ENCODE data around the gene ZNF256. TPM values are rescaled to one million over a fixed set of nuclear protein-coding genes. Genes with fewer than 3 reads are reported as not detected.

ZNF256 gene
- total and polyA plus RNA-seq, 7 donors = 0.69 to 4.8 (median 3.2) TPM

DNA sequence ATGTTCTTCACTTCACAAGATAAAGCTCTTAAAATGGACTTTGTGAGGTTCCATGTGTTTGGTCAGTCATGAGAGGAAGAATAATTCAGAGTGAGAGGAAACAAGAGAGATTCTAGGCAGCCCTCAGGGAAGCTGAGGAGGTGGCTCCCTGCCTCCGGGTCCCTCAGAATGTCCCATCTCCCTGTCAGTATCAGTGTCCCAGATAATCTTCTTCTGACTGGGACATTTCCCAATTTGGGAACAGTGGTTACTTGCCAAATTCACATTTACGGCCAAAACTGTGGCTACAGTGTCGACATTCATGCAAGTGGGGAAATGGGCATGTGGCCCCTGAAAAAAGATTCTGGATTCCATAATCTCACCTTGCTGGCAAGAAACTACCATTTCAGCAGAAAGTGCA lies 40.1 kb downstream of the ZNF256 start:
- intact Hi-C loops (cut with DNase I) = no loop called here
- WGBS, 2 donors = 94 to 97% methylated on average over 3 of the region's 3 CpGs
- H3K36me3 ChIP-seq = peaks cover 5 to 46% (median 26%) of the 10 kb centered on the region in 4 donors
- H3K4me1 ChIP-seq = no peaks in the 10 kb centered on the region
- no peak overlapping the region for H3K27ac ChIP-seq
- no peak for TF ChIP-seq EP300 (IDR thresholded peaks at IDR 0.05)
- no peak for TF ChIP-seq POLR2A (IDR thresholded peaks at IDR 0.05)
- TF ChIP-seq POLR2AphosphoS5 (IDR thresholded peaks at IDR 0.05) = no peak
- H3K27me3 ChIP-seq = no peaks in the 10 kb centered on the region
- peaks cover 0 to 9% (median 6%) of the 10 kb centered on the region in 4 donors for H3K9me3 ChIP-seq
- no peak for DNase-seq
- no peak overlapping the region for H3K4me3 ChIP-seq

DNA sequence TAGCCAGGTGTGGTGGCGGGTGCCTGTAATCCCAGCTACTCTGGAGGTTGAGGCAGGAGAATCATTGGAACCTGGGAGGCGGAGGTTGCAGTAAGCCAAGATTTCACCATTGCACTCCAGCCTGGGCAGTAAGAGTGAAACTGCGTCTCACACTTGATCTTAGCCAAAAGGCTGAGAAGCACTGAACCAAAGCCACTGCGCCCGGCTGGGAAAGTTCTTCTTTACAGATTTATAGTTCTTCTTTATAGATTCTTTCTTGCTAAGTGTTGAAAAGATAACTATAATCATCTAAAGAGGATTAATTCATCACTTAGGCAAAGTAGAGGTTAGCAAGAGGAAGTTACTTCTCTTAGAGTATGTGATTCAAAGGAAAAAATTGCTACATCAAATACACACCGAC lies 42.2 kb downstream of the ZNF256 start:
- Histone ChIP-seq H3K27ac (no peak overlapping the region), H3K4me1 (no peaks in the 10 kb centered on the region), H3K4me3 (no peak overlapping the region), H3K36me3 (peaks cover 5 to 26% (median 12%) of the 10 kb centered on the region in 4 donors), H3K27me3 (no peaks in the 10 kb centered on the region), H3K9me3 (peaks cover 0 to 7% (median under 1%) of the 10 kb centered on the region in 4 donors)
- TF ChIP-seq POLR2AphosphoS5 (IDR thresholded peaks at IDR 0.05) (no peak), EP300 (IDR thresholded peaks at IDR 0.05) (no peak), POLR2A (IDR thresholded peaks at IDR 0.05) (no peak)
- TF ChIP-seq, protein P1, sequence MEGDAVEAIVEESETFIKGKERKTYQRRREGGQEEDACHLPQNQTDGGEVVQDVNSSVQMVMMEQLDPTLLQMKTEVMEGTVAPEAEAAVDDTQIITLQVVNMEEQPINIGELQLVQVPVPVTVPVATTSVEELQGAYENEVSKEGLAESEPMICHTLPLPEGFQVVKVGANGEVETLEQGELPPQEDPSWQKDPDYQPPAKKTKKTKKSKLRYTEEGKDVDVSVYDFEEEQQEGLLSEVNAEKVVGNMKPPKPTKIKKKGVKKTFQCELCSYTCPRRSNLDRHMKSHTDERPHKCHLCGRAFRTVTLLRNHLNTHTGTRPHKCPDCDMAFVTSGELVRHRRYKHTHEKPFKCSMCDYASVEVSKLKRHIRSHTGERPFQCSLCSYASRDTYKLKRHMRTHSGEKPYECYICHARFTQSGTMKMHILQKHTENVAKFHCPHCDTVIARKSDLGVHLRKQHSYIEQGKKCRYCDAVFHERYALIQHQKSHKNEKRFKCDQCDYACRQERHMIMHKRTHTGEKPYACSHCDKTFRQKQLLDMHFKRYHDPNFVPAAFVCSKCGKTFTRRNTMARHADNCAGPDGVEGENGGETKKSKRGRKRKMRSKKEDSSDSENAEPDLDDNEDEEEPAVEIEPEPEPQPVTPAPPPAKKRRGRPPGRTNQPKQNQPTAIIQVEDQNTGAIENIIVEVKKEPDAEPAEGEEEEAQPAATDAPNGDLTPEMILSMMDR (IDR thresholded peaks at IDR 0.05) = no peak
- intact Hi-C loops (cut with DNase I) = no loop called here
- 86 to 92% methylated on average over 6 of the region's 6 CpGs for WGBS, 2 donors
- DNase-seq = no peak

DNA sequence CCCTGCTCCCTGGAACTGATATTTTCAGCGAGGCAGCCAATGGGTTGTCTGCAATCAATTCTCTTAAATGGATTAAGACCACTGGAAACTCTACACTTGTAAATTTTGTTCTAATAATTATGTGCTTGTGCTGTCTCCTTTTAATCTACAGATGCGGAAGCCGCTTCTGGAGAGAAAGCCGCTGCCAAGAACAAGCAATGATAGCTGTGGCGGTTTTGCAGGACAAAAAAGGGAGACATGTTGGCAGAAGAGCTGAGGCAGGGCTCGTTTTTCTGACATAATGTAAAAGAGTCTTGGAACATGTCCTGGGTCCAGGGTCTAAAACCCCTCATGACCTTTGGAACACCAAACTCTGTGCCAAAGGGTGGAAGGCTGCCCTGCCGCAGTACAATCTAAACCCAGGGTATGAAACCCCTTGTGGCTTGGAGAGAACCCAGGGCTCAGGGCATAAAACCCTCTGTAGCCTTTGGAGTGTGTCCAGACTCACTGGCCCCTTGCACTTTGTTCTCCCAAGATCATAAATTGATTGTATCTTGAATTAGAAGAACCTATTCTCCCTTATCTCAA lies 43.8 kb downstream of the ZNF256 start:
- Histone ChIP-seq H3K36me3 (peaks cover 0 to 18% (median 5%) of the 10 kb centered on the region in 4 donors), H3K4me1 (no peaks in the 10 kb centered on the region), H3K27me3 (no peaks in the 10 kb centered on the region), H3K4me3 (no peak overlapping the region), H3K9me3 (peaks cover 0 to 4% (median under 1%) of the 10 kb centered on the region in 4 donors), H3K27ac (no peak overlapping the region)
- no peak for DNase-seq
- WGBS, 2 donors = 37 to 80% methylated on average over 7 of the region's 7 CpGs
- intact Hi-C loops (cut with DNase I) = loop anchor here (2.0 kb wide), 1 partner anchor 165 kb away; no protein-coding TSS in a partner anchor
- TF ChIP-seq, protein P1 (IDR thresholded peaks at IDR 0.05) = no peak
- TF ChIP-seq EP300 (IDR thresholded peaks at IDR 0.05) (no peak), POLR2AphosphoS5 (IDR thresholded peaks at IDR 0.05) (no peak), POLR2A (IDR thresholded peaks at IDR 0.05) (no peak)

DNA sequence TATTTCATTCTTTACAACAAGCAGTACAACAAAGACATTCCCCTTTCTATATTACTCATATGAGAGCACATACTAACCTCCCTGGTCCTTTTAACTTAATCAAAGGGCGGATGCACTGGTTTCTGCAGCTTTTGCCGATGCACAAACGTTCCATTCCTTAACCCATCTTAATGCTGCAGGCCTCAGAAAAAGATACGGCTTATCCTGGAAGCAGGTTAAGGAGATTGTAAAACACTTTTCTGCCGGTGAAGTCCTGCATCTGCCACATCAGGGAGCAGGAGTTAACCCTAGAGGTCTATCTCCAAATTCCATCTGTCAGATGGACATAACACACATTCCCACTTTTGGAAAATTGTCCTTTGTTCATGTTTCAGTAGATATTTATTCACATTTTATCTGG lies 47.2 kb downstream of the ZNF256 start:
- H3K9me3 ChIP-seq = peaks cover 0 to 2% (median 0%) of the 10 kb centered on the region in 4 donors
- intact Hi-C loops (cut with DNase I) = no loop called here

More for the DNA sequence above, 47.2 kb downstream of the ZNF256 start:
- TF ChIP-seq, protein P1 (IDR thresholded peaks at IDR 0.05) = no peak
- TF ChIP-seq POLR2A (IDR thresholded peaks at IDR 0.05) (no peak), EP300 (IDR thresholded peaks at IDR 0.05) (no peak), POLR2AphosphoS5 (IDR thresholded peaks at IDR 0.05) (no peak)
- DNase-seq = no peak
- no peaks in the 10 kb centered on the region for H3K4me1 ChIP-seq
- no peak overlapping the region for H3K27ac ChIP-seq
- 81 to 87% methylated on average over 5 of the region's 5 CpGs for WGBS, 2 donors
- H3K4me3 ChIP-seq = no peak overlapping the region
- H3K36me3 ChIP-seq = no peaks in the 10 kb centered on the region
- H3K27me3 ChIP-seq = no peaks in the 10 kb centered on the region

Other genes starting within 250 kb of the ZNF256 start
- 1 to 10 TPM; 6.1 to 8.4 (median 7.7) TPM for gene ZNF154, start 238.5 kb downstream of the ZNF256 start, total RNA-seq
- gene ZNF154, start 238.5 kb downstream of the ZNF256 start, polyA plus RNA-seq = 1 to 10 TPM in 1 of 3 donors, under 1 TPM in 1, not detected in 1; under 0.01 to 3.5 TPM
- gene ZNF671, start 220.1 kb downstream of the ZNF256 start, total RNA-seq = 10 to 100 TPM; 10.5 to 14.6 (median 13.5) TPM
- 1 to 10 TPM in 1 of 3 donors, under 1 TPM in 2; 0.60 to 5.2 (median 0.69) TPM for gene ZNF671, start 220.1 kb downstream of the ZNF256 start, polyA plus RNA-seq
- 10 to 100 TPM in 3 of 4 donors, 1 to 10 TPM in 1; 8.3 to 12.5 (median 11.5) TPM for gene ZNF776, start 200.9 kb downstream of the ZNF256 start, total RNA-seq
- gene ZNF776, start 200.9 kb downstream of the ZNF256 start, polyA plus RNA-seq = 1 to 10 TPM; 2.1 to 7.6 (median 6.6) TPM
- 10 to 100 TPM; 14.7 to 17.3 (median 15.6) TPM for gene ZNF586, start 178.0 kb downstream of the ZNF256 start, total RNA-seq
- gene ZNF586, start 178.0 kb downstream of the ZNF256 start, polyA plus RNA-seq = 10 to 100 TPM in 1 of 3 donors, 1 to 10 TPM in 2; 4.8 to 10.7 (median 6.2) TPM
- 1 to 10 TPM; 2.4 to 7.1 (median 6.7) TPM for gene ZNF552, start 132.8 kb downstream of the ZNF256 start, total RNA-seq
- gene ZNF552, start 132.8 kb downstream of the ZNF256 start, polyA plus RNA-seq = 10 to 100 TPM; 12.1 to 15.0 (median 13.6) TPM
- 10 to 100 TPM in 2 of 4 donors, 1 to 10 TPM in 2; 7.2 to 13.0 (median 9.5) TPM for gene ZNF587B, start 117.4 kb downstream of the ZNF256 start, total RNA-seq
- gene ZNF587B, start 117.4 kb downstream of the ZNF256 start, polyA plus RNA-seq = 1 to 10 TPM; 1.2 to 9.8 (median 2.8) TPM
- 10 to 100 TPM; 22.8 to 39.0 (median 33.1) TPM for gene ZNF587, start 97.8 kb downstream of the ZNF256 start, total RNA-seq
- gene ZNF587, start 97.8 kb downstream of the ZNF256 start, polyA plus RNA-seq = 10 to 100 TPM in 1 of 3 donors, 1 to 10 TPM in 2; 4.2 to 26.8 (median 4.2) TPM
- 10 to 100 TPM in 1 of 4 donors, 1 to 10 TPM in 3; 8.2 to 13.3 (median 9.0) TPM for gene ZNF814, start 58.7 kb downstream of the ZNF256 start, total RNA-seq
- 1 to 10 TPM; 4.2 to 9.7 (median 9.2) TPM for gene ZNF814, start 58.7 kb downstream of the ZNF256 start, polyA plus RNA-seq
- 10 to 100 TPM in 3 of 4 donors, 1 to 10 TPM in 1; 9.4 to 13.7 (median 12.5) TPM for gene ZNF417, start 31.1 kb downstream of the ZNF256 start, total RNA-seq
- gene ZNF417, start 31.1 kb downstream of the ZNF256 start, polyA plus RNA-seq = 1 to 10 TPM; 1.2 to 5.6 (median 2.1) TPM
- 10 to 100 TPM in 3 of 4 donors, 1 to 10 TPM in 1; 8.3 to 12.5 (median 10.8) TPM for gene ZNF418, start 12.3 kb downstream of the ZNF256 start, total RNA-seq
- gene ZNF418, start 12.3 kb downstream of the ZNF256 start, polyA plus RNA-seq = 1 to 10 TPM in 1 of 3 donors, under 1 TPM in 1, not detected in 1; 0.60 to 2.7 TPM
- gene C19orf18, start 26.8 kb upstream of the ZNF256 start, total RNA-seq = 1 to 10 TPM in 2 of 4 donors, under 1 TPM in 2; 0.66 to 1.5 (median 0.95) TPM
- gene C19orf18, start 26.8 kb upstream of the ZNF256 start, polyA plus RNA-seq = under 1 TPM in 1 of 3 donors, not detected in 2; 0.90 TPM
- 10 to 100 TPM in 3 of 4 donors, 1 to 10 TPM in 1; 9.8 to 32.1 (median 19.0) TPM for gene ZNF606, start 55.1 kb upstream of the ZNF256 start, total RNA-seq
- gene ZNF606, start 55.1 kb upstream of the ZNF256 start, polyA plus RNA-seq = 1 to 10 TPM; 1.8 to 9.5 (median 3.6) TPM
- not detected for gene ZSCAN1, start 86.3 kb upstream of the ZNF256 start, total RNA-seq
- under 1 TPM in 1 of 3 donors, not detected in 2; 0.10 TPM for gene ZSCAN1, start 86.3 kb upstream of the ZNF256 start, polyA plus RNA-seq
- 10 to 100 TPM in 1 of 4 donors, 1 to 10 TPM in 3; 6.1 to 10.0 (median 7.4) TPM for gene ZNF135, start 111.6 kb upstream of the ZNF256 start, total RNA-seq
- gene ZNF135, start 111.6 kb upstream of the ZNF256 start, polyA plus RNA-seq = 1 to 10 TPM in 1 of 3 donors, under 1 TPM in 2; 0.46 to 2.8 (median 0.60) TPM
- 10 to 100 TPM; 64.7 to 85.3 (median 73.8) TPM for gene ZSCAN18, start 150.5 kb upstream of the ZNF256 start, total RNA-seq
- gene ZSCAN18, start 150.5 kb upstream of the ZNF256 start, polyA plus RNA-seq = 10 to 100 TPM in 2 of 3 donors, 1 to 10 TPM in 1; 5.8 to 31.4 (median 12.6) TPM
- 10 to 100 TPM in 1 of 4 donors, 1 to 10 TPM in 3; 8.2 to 10.2 (median 8.3) TPM for gene ZNF329, start 203.1 kb upstream of the ZNF256 start, total RNA-seq
- 1 to 10 TPM; 1.6 to 3.9 (median 2.4) TPM for gene ZNF329, start 203.1 kb upstream of the ZNF256 start, polyA plus RNA-seq
- 10 to 100 TPM; 18.3 to 26.7 (median 22.6) TPM for gene ZNF274, start 235.4 kb upstream of the ZNF256 start, total RNA-seq
- gene ZNF274, start 235.4 kb upstream of the ZNF256 start, polyA plus RNA-seq = 10 to 100 TPM in 1 of 3 donors, 1 to 10 TPM in 2; 7.8 to 19.6 (median 9.2) TPM

Data from sigmoid colon (tissue), 7 donors.